ENCODE data around the gene SPDYC.

Gene SPDYC, protein sequence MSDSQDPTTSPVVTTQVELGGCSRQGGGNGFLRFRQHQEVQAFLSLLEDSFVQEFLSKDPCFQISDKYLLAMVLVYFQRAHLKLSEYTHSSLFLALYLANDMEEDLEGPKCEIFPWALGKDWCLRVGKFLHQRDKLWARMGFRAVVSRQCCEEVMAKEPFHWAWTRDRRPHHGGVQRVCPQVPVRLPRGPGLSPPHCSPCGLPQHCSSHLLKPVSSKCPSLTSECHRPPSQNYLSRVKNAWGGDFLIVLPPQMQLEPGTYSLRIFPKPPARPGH

DNA sequence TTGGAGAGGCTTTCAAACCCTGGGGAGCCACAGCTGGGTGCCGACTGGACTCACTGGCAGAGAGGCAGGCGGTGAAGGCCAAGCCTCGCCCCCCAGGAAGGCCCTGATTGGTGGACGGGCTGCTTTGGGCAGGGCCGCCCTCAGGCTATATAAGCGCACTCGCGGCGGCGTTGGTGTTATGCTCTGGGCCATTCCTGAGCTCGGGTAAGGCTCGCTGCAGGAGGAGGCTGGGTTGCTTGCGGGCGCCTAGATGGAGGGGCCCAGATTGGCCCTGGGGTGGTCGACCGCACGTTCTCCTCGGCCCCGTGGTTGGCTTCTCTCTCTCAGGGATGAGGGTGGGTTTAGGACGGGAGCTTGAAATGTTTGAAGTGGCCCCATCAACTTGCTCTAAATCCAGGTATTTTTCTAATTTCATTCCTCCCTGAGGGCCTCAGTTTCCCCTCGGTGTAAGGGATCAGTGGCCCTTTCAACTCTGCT lies at the start of gene SPDYC:
TSS of gene SPDYC (plus strand) at position 176 of the 477 bp plus-strand sequence. CDS start 1,125 bp downstream, outside the sequence.
- no peak for DNase-seq

DNA sequence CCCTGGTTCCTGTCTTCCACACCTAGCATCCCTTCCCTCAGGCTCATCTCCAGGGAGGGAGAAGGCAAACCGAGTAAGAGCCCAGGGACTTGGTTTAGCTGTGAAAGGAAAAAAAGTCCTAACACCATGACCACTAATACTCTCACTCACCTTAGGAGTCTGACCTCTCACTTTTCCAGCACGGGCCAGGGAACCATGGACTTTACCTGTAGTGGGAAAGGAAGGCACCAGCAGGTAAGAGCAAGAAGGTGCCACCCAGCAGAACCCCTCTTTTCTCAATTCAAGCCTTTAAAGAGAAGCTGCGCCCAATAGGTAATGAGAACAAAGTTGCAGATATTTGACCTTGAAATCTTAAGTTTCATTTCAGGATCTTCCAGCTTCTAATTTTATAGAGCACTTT lies 49.2 kb upstream of the SPDYC start:
- DNase-seq: no peak

DNA sequence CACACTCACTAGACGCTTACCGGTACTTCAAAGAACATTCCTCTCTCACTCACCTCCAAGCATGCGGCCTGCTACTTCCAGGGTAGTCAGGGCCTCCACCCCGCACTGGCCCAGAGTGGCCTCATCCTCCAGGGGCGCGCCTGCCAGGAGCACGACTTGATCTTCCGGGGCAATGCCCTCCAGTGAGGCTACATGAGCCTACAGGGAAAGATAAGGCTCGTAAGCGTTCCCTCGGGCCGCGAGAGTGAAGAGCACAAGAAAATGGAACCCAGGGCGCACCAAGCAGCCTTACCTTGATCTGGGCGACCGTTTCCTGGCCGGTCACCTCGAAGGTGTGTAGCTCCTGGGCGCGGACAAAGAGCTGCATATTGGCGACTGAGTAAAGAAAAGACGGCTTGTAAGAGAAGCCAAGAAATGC lies 48.6 kb upstream of the SPDYC start:
- no peak for DNase-seq

DNA sequence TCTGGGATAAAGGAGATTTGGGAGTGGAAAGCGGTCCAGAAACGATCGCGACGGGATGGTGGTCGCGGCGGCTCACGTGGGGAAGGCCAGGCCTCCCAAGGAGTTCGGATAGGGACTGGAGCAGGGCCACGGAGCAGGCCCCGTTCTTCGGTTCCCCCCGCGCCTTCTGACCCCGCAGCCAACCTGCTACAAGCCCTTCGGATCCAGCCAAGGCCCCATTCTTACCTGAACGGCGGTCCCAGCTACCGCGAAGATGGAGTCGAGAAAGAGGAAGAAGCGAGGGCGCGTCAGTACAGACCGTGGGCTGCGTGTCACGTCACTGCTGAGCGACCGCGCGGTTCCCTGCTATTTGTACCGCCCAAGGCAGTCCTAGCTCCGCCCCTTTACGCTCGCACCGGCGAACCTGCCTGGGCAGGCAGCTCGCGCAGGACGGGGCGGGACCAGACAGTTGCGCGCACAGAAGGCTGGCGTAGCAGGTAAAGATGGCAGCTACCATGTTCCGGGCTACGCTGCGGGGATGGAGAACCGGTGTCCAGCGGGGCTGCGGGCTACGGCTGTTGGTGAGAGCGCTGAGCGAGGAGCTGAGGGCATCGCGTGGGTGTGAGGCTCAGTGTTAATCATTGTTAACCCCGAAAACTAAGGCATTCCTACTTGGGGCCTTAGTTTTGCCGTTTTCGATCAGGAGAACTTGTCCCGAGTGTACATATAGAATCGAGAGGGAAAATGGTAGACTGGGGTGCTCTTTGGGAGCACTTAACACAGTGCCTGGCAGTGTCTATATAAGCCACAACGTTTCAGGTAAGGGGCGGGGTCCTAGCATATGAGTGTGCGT lies 48.0 kb upstream of the SPDYC start, which contains the start of the genes FAU and MRPL49:
TSS of gene FAU (minus strand) at position 270 of the 832 bp plus-strand sequence. CDS start 321 bp downstream, outside the sequence.
TSS of gene MRPL49 (plus strand) at position 457 of the 832 bp plus-strand sequence. CDS start at position 483, 26 bp downstream.
- peak; percentile 96 for DNase-seq

DNA sequence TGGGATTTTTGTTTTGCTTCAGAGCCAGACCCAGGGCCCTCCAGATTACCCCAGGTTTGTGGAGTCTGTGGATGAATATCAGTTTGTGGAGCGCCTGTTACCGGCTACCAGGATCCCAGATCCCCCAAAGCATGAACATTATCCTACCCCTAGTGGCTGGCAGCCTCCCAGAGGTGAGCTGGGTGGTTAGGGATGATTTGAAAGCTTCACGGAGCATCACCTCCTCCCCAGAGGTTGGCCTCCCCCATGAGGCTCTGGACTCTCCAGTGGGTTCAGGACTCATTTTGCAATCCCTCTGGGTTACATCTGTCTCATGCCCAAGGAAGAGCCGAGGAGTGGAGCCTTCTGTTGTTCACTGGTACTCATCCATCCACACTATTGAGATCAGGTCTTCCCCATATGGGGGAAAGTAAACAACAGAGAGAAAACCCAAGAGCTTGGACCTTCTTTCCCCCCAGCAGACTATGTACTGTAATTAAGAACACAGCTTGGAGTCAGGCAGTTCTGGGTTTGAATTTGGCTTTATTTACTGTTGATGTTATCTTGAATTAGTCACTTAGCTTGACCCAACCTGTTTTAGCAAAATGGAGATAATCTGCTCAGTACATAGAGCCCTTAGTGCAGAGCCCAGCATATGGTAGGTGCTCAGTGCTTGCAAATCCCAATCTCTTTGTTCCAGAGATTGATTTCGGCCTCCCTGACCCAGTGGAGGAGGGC lies 45.4 kb upstream of the SPDYC start:
- no peak for DNase-seq

DNA sequence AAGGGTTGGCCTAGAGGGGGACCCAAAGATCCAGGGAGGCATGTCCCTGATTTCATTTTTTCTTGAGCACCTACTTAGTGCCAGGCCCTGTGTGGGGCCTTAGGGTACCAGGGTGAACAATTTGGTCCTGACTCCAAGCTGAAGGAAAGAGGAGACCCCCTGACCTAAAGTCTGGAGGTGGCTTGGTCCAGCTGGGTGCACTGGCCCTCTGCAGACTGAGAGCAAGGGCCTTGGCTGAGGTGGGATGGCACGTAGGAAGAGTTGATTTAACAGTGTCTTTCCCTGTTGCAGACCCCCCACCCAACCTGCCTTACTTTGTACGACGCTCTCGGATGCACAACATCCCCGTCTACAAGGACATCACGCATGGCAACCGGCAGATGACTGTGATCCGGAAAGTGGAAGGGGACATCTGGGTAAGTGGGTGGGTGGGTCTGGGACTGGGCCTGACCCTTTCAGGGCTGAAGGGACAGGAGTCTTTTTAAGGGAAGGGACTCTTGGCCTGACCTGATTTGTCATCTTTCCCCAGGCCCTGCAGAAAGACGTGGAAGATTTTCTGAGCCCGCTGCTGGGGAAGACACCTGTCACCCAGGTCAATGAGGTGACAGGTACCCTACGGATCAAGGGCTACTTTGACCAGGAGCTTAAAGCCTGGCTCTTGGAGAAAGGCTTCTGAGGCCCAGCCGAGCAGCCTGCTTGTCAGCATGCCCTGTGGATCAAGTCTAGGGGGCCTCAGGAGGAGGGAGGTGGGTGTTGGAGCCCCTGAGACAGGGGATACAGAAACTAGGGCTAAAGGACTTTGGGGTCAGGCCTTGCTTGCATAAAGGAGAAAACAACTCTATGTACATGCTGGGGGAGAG lies 44.6 kb upstream of the SPDYC start:
- no peak for DNase-seq

DNA sequence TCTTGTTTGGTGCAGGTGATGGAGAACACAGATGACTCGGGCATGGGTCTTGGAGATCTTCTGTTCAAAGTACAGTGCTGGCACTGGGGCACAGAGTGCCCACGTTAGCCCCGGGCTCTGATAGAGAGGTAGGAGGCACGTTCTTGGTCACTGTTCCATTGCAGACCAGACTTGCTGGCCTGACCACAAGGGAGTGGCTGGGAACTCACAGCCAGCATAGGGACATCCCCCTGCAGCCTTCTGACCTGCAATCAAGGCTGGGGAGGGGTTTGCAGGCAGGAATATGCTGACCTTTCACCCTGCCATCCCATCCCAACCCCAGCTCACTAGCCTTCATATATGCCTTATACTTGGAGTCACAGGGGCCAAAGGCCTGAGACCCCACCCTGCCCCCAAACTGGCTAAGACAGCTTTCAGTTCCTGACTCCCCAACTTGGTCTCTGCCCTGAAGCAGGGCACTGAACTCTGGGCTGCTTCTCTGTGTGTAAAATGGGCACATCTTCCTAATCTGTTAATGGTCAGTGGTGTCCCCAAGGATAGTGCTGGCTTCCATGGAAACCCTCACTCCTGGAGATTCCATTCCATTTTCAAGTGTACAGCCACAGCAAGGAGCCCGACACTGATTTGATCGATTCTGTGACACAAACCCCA lies 43.3 kb upstream of the SPDYC start:
- DNase-seq: no peak

DNA sequence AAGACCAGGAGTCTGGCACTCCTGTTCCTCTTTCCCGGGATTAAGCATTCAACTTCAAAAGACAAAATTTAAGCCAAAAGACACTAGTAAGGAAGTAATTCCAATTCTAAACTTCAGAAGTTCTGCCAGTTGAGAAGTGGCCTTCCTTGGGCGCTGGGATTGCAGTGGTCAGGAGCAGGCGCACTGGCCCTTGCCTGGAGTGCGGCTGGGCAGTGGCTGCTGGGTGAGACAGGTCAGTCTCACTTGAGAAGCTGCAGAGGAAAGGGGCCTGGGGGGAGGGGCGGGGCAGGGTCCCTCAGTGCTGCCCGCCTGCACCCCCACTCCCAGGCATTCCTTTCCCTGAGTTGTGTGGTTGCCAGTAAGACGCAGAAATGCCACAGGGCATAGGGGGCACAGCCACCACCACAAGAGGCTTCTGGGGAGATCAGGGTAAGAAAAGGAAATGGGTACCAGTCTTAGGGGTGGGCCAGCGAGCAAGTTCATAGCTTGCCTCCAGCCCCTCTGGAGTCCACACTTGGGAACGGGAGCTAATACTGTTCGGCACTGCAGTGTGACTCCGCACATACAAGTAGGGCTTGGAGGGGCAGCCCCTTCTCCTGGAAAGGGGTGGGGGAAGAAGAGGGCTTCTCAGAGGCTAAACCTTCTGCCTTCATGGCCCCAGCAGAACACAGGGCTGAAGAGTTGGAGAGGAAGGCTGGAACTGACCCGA lies 42.4 kb upstream of the SPDYC start:
- no peak for DNase-seq

DNA sequence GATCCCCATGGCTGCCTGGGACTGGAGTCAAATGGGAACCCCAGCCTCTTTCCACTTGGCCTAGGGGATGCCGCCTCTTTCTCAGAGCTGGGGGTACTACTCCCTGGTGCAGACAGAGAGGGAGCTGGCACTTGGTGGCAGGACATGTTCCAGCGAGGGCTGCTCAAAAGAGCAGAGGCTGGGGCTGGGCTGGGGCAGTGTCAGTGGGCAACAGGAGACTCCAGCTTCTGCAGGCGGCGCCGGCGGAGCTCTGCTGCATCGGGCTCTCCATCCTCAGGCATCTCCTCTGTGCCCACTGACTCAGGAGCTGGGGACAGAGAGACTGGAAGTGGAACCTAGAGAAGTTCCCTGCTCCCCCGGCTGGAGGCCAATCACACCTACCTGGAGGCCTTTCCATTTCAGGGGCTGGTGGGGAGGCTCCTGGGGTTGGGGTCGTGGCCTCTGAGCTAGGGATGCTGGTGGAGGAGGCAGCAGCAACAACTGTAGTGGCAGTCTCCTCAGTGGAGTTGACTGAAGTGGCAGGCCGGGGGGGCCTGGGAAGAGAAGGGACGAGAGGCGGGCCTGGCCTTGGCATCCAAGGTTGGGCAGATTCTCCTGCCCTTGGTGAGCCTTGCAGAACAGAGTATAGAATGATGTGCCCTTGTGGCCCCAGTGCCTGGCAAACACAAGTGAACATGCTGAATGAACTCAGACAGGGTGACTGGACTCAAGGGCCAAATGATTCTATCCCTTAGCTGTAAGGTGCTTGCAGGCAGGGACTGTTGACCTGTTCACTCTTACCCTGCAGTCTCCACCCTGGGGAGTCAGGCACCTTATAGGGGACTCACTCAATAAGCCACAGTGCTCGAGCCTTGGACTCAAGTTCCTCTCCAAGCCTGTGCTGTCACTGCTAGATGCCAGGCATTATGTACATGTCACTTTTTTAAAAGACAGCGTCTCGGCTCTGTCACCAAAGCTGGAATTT lies 41.6 kb upstream of the SPDYC start:
- DNase-seq: no peak

DNA sequence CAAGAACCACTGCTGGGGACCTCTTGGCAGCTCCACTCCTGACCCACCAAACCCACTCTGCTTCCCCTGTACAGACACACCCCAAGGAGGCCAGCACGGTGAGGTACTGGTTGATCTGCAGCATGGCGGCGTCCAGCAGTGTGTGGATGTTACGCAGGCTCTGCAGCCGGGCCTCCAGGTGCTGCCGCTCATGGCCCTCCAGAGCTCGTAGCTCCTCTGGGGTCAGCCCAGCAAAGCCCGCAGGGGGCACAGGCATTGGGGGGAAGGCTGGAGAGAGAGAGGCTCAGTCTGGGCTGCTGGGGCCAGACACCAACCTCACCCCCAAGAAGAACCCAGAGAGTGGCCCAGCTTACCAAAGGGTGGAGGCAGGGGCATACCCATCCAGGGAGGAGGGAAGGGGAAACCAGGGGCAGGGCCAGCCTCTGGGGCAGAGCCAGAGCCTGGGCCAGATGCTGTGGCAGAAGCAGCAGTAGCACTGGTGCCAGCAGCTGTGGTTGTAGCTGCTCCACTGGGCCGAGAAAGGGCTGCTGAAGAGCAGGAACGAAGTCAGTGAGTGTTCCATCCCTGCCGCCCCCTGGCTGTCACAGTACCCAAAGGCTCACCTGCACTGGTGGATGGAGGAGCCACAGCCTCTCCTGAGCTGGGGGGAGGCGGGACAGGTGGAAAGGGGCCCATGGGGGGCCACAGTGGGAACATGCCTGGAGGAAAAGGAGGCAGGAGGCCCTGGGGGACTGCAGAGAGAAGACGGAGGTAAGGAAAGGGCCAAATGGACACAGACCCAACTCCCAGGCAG lies 40.2 kb upstream of the SPDYC start:
- no peak for DNase-seq

DNA sequence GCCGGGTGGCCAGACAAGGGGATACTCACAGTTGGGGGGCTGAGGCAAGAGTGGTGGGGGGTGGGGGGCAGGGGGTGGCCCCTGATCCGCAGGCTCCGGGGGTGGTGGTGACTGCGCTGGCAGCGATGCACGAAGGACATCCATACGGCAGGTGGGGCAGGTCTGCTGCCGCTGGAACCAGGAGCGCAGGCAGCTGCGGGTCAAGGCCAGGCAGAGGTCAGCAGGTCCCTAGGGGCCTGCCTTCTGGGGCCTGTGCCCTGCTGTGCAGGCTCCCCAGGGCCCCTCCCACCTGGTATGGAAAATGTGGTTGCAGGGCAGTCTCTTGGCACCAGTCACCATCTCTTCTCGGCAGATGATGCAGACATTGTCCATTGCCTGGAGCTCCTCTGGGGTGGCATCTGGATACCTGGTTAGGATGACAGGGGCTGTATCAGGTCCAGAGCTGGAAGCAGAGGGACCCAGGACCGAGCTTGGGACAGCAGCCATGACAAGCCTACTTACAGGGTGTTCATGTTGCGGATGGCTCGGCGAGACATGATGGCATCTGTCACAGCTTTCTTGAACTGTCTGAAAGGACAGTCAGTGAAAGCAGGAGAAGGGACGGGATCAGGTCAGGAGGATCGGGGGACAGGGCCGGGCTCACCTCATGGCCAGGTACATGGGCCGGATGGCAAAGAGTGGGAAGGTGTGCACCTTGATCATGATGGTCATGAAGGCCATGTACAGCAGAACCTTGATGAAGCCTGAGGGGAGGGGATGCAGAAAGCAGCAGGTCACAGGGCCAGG lies 39.2 kb upstream of the SPDYC start:
- no peak for DNase-seq

DNA sequence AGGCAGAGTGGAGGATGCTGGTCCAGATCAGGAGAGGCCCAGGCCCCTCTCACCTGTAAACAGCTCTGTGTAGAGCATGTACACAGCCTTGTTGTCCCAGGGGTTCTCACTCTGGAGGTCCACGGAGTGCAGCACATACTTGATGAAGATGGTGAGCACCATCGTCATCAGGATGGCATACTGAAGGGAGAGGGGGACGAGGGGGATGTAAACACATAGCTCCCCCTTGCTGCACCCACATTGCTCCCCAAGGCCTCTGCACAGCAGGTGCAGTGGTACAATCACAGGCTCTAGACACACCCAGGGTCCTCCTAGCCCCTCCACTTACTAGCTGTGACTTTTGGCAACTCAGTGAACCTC lies 38.6 kb upstream of the SPDYC start:
- DNase-seq: no peak

DNA sequence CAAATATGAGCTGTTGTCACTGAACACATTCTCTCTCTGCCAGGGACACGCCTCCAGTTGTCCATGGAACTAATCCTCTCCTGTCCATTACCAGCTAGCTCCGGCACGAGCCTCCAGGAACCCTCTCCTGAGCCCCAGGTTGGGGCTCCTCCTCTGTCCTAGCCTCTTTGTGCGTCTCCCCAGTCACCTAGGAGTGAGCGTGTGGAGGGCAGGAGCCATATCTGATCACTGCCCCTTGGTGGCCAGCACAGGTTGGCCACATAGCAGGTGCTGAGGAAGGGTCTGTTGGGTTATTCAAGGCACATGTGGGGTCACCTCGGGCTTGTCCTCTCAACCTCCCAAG lies 38.2 kb upstream of the SPDYC start:
- no peak for DNase-seq

DNA sequence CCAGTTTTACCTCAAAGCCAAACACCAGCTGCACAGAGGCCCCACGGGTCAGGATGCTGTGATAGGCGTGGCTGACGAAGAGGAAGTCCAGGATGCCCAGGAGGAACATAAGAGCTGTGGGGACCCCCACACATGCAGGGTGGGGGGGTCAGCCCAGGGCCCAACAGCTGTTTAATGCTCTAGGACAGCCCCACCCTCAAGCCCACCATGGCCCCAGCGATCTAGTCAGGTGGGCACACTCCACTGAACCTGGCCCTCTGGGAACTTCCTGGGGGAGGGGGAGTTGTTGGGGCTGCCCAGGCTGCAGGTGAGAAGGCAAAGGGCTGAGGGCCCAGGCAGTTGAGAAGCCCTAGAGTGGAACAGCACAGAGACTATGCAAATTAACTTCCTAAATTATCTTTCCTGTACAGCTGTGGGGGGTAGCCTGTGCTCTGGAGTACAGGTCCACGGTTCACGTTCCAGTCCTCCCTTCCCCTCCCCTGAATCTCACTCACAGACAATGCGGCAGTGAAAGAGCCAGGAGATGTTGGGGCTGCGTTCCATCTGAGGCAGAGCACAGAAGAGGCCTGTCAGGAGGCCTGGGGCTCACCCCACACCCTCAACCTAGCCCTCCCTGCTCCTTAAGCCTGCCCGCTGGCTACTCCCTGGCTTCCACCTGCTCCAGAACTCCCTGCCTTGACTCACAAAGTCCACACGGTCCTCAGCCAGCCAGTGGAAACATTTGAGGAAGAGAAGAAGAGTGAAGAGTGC lies 37.6 kb upstream of the SPDYC start:
- DNase-seq: no peak

DNA sequence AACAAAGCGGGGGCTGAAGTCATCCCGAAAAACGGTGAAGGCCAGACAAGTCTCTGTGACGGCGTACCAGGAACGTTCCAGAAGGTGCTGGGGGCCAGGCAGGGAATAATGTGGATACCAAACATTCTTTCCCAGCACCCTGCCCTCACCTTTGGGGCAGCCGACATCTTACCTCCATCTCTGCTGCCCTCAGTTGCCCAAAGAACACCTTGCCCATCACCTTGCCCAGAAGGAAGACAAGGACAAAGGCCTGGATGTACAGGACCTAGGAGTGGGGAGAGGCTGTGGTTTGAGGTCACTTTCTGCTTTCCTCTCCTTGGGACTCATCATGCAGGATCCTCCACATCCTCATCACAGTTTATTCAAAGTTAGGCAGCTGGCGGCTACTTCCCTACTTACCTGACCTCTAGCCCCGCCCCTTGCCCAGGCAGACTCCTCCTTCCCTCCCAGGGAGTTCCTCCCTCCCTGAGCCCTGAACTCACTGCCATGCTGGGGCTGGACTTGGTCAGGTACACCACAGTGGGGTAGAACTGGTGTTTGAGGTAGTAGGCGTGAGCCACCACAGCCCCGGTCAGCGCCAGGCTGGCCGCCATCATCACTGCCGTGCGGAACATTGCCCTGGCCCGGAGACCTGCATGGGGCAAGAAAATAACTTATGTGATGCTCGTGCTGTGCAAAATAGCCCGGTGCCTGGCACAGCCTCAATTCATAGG lies 36.9 kb upstream of the SPDYC start:
- no peak for DNase-seq

DNA sequence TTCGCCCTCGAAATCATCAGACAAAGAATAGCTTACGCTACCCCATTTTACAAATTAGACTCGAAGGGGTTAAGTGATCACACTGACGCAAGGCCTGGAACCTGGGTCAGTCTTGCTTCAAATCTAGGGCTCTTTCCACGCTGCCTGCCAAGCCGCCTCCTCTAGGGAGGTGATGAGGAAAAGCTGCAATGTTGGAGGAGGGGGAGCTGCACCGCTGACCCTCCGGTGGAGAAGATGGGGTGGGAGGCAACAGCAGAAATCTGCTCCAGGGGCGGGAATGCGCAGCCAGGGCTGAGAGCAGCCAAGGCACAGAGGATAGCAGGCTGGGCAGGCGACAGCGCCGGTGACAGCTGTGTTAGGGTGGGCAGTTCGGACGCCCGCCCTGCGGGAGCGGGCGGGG lies 36.3 kb upstream of the SPDYC start:
- no peak for DNase-seq
